SK-N-SH (cell line): Measurements from ENCODE around the gene NPTX1. TPM values are rescaled to one million over a fixed set of nuclear protein-coding genes. Genes with fewer than 3 reads are reported as not detected.
A peak's percentile ranks its signal among the peaks of the same experiment; 100 is the strongest.

Experiments used
- CTCF ChIA-PET: fragments of 300-600, 350-600 bp; formaldehyde crosslinking; extraction: SDS; loops from one replicate; lab custom pipeline; 2021; lab: Yijun Ruan, JAX
- POLR2A ChIA-PET: fragments of 350-600 bp; sonication (Branson Sonifier 250); formaldehyde crosslinking; extraction: SDS; loops from one replicate; lab custom pipeline; 2020; ENCODE audit warnings: antibody characterized with exemption, inconsistent platforms; lab: Yijun Ruan, JAX
- DNase-seq: peaks from one replicate; pipeline ENCODE4 v3.0.0; 2012
- H2AFZ ChIP-seq: fragments of 200-600 bp; sonication (generic); 2 replicates; pipeline ENCODE4 v1.8.1; 2016; ENCODE audit warnings: antibody characterized with exemption, mild to moderate bottlenecking, low read depth
- H3F3A ChIP-seq: fragments of 200-600 bp; sonication (generic); replicated peaks from 2 replicates; pipeline ENCODE3; 2016; ENCODE audit warnings: antibody characterized with exemption, mild to moderate bottlenecking; ENCODE audit not compliant: insufficient read depth
- H3K27ac ChIP-seq, 2 experiments: fragments of 200-500 bp in 1 of 2; fragments of 200-600 bp in 1 of 2; sonication (Bioruptor generic) in 1 of 2; sonication (generic), shearing (Covaris generic) in 1 of 2; 2 replicates each; pipeline versions ENCODE4 v1.5.1 to v1.6.1; 2014 to 2016; ENCODE audit warnings: low read depth in 2 of 2, inconsistent platforms in 1 of 2, low read length in 1 of 2, mild to moderate bottlenecking in 1 of 2, mixed read lengths in 1 of 2
- H3K27me3 ChIP-seq: fragments of 200-600 bp; sonication (generic), shearing (Covaris generic); 2 replicates; pipeline ENCODE4 v1.6.1; 2016; ENCODE audit warnings: mixed run types; ENCODE audit not compliant: insufficient read depth
- H3K36me3 ChIP-seq, 2 experiments: fragments of 200-500 bp in 1 of 2; fragments of 200-600 bp in 1 of 2; sonication (Bioruptor generic) in 1 of 2; sonication (generic) in 1 of 2; replicated peaks in 1 of 2; 2 replicates each; pipeline versions ENCODE3 to v1.5.1; 2014 to 2016; ENCODE audit warnings: low read length in 1 of 2, mild to moderate bottlenecking in 1 of 2; ENCODE audit not compliant: insufficient read depth in 2 of 2, control insufficient read depth in 1 of 2
- H3K4me1 ChIP-seq, 2 experiments: fragments of 200-500 bp in 1 of 2; fragments of 200-600 bp in 1 of 2; sonication (Bioruptor generic) in 1 of 2; sonication (generic), shearing (Covaris generic) in 1 of 2; 2 replicates each; pipeline versions ENCODE4 v1.5.1 to v1.6.1; 2014 to 2016; ENCODE audit warnings: low read depth in 1 of 2, low read length in 1 of 2, mixed run types in 1 of 2; ENCODE audit not compliant: insufficient read depth in 2 of 2, control insufficient read depth in 1 of 2
- H3K4me2 ChIP-seq: fragments of 200-600 bp; sonication (generic), shearing (Covaris generic); 2 replicates; pipeline ENCODE4 v1.6.1; 2017; ENCODE audit warnings: mixed run types
- H3K4me3 ChIP-seq, 2 experiments: fragments of 200-500 bp in 1 of 2; fragments of 200-600 bp in 1 of 2; sonication (Bioruptor generic) in 1 of 2; sonication (generic), shearing (Covaris generic) in 1 of 2; 2 replicates each; pipeline versions ENCODE4 v1.5.1 to v1.8.1; 2014 to 2016; ENCODE audit warnings: low read depth in 2 of 2, inconsistent platforms in 1 of 2, low read length in 1 of 2, mild to moderate bottlenecking in 1 of 2, mixed read lengths in 1 of 2, moderate library complexity in 1 of 2
- H3K79me2 ChIP-seq: fragments of 200-600 bp; sonication (generic); 2 replicates; pipeline ENCODE4 v1.8.1; 2017; ENCODE audit warnings: mild to moderate bottlenecking; ENCODE audit not compliant: insufficient read depth
- H3K9ac ChIP-seq: fragments of 200-600 bp; sonication (generic); 2 replicates; pipeline ENCODE4 v1.6.1; 2017; ENCODE audit warnings: mixed run types
- H3K9me2 ChIP-seq: fragments of 200-600 bp; sonication (generic); 2 replicates; pipeline ENCODE4 v1.6.1; 2017; ENCODE audit warnings: mixed run types
- H3K9me3 ChIP-seq: fragments of 200-600 bp; sonication (generic); 2 replicates; pipeline ENCODE4 v1.6.1; 2017; ENCODE audit warnings: mixed run types, mild to moderate bottlenecking, moderate library complexity
- H4K20me1 ChIP-seq: fragments of 200-600 bp; sonication (generic); 2 replicates; pipeline ENCODE4 v1.6.1; 2017; ENCODE audit warnings: mild to moderate bottlenecking, mixed run types; ENCODE audit not compliant: insufficient read depth
- CHD2 ChIP-seq: fragments of 150-350 bp; IDR thresholded peaks from 2 replicates; pipeline ENCODE4 v1.6.1; 2018; ENCODE audit warnings: low read length; ENCODE audit not compliant: partially characterized antibody
- ELF1 ChIP-seq: IDR thresholded peaks from 2 replicates; pipeline ENCODE4 v1.4.0; 2012
- FOSL2 ChIP-seq: IDR thresholded peaks from 2 replicates; pipeline ENCODE4 v1.4.0; 2012; ENCODE audit warnings: low read depth, mild to moderate bottlenecking, moderate library complexity, borderline replicate concordance
- FOXJ3 ChIP-seq: sonication (generic); formaldehyde crosslinking; IDR thresholded peaks from 2 replicates; pipeline ENCODE4 v1.5.1; 2020; ENCODE audit warnings: mild to moderate bottlenecking, missing genetic modification reagents
- GATA2 ChIP-seq: sonication (generic); formaldehyde crosslinking; IDR thresholded peaks from 2 replicates; pipeline ENCODE4 v1.5.0; 2020; ENCODE audit warnings: mild to moderate bottlenecking, missing genetic modification reagents
- MEF2A ChIP-seq: IDR thresholded peaks from 2 replicates; pipeline ENCODE4 v1.4.0; 2012; ENCODE audit warnings: low read depth, borderline replicate concordance
- RCOR1 ChIP-seq: fragments of 150-350 bp; IDR thresholded peaks from 2 replicates; pipeline ENCODE4 v1.6.1; 2017; ENCODE audit warnings: antibody characterized with exemption, low read length
- RFX5 ChIP-seq: IDR thresholded peaks from 2 replicates; pipeline ENCODE4 v1.6.1; 2012; ENCODE audit warnings: mild to moderate bottlenecking, improper control_type of control experiment, low read length
- SMC3 ChIP-seq: IDR thresholded peaks from 2 replicates; pipeline ENCODE4 v1.6.1; 2012; ENCODE audit warnings: low read depth, low read length, improper control_type of control experiment
- TEAD4 ChIP-seq: IDR thresholded peaks from 2 replicates; pipeline ENCODE4 v1.4.0; 2012; ENCODE audit warnings: mild to moderate bottlenecking, borderline replicate concordance; ENCODE audit not compliant: insufficient read depth
- YY1 ChIP-seq: IDR thresholded peaks from 2 replicates; pipeline ENCODE4 v1.4.0; 2012; ENCODE audit warnings: low read depth, mild to moderate bottlenecking
- ZBTB33 ChIP-seq: IDR thresholded peaks from 2 replicates; pipeline ENCODE4 v1.4.0; 2012; ENCODE audit warnings: low read depth, borderline replicate concordance
- WGBS: methylation state at CpG from one replicate; pipeline ENCODE4 v1.1.6; 2017; ENCODE audit warnings: low lambda C conversion rate; 5-methylcytosine and 5-hydroxymethylcytosine counted together
- polyA plus RNA-seq, 3 experiments: library from polyadenylated mRNA; depleted of rRNA; stranded (reverse); fragments of >200 nt; gene quantifications; 2 replicates each; pipeline ENCODE4 v1.2.3, GENCODE V29; 2012

Gene NPTX1
- polyA plus RNA-seq, 1 of the 3 experiments (the other 2 are of a cell fraction), result 0.05 TPM

GRCh38 chr17:80479246-80479566 is 2.8 kb upstream of the NPTX1 start (continued):
- TF ChIP-seq ZBTB33 (no peak), ELF1 (no peak), CHD2 (no peak), FOXJ3 (CRISPR knock-in tag) (no peak), MEF2A (no peak)

DNA sequence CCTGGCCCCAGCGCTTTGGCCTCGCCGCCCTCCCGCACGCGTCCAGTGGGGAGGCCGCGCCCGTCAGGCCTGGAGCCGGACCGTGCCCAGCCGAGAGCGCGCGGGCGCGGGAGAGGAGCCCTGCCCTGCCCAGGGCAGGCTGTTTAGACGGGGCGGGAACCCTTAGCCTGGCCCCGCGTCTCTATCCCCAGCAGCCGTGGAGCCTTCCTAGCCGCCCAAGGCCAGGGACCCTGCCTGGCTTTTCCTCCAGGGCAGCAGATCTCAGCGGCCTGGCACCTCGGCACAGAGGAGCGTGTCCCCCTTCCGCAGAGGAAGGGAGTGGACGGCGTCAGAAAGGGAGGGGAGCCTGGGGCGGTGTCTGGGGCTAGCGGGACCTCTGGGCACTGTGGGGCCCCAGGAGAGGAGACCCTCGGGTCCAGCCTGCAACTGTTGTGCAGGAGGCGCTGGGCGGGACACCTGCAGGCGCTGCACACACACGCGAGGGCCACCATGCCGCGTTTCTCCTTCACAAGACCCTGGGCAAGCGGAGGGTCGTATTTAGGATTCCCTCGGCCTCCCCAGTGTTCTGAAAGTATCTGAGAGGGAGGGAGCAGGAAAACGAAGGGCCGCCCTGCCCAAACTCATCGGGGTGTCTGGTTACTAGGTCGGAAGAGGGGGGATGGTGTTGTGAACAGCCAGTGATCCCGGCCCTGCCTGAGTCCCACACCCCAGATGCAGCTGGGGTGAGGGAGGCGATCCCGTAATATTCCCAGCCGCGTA is 2.3 kb upstream of the NPTX1 start:
- DNase-seq, result peak; percentile 73
- Histone ChIP-seq H3F3A (no peaks in the 10 kb centered on the region), H3K4me1 (peaks cover 0 to 14% of the 10 kb centered on the region in 2 experiments; a peak in 1 of 4 replicates), H3K9me3 (no peaks in the 10 kb centered on the region), H3K4me3 (peak overlapping the region; percentile 29 to 58), H3K4me2 (peak overlapping the region; percentile 91), H3K27ac (no peak overlapping the region), H2AFZ (no peak overlapping the region), H4K20me1 (peaks cover 14% of the 10 kb centered on the region), H3K9me2 (no peaks in the 10 kb centered on the region), H3K9ac (no peak overlapping the region), H3K79me2 (no peaks in the 10 kb centered on the region), H3K27me3 (peaks cover 93% of the 10 kb centered on the region), H3K36me3 (no peaks in the 10 kb centered on the region)
- 44% methylated on average over 27 of the region's 51 CpGs for WGBS
- CTCF ChIA-PET, result interaction anchor here (0.8 to 7.6 kb wide), 14 partner anchors 13 to 496 kb away, joined by 3 to 71 read pairs (median 5); no protein-coding TSS in a partner anchor
- TF ChIP-seq FOSL2 (no peak), GATA2 (no peak), RCOR1 (no peak), TEAD4 (no peak), SMC3 (no peak), YY1 (no peak), RFX5 (no peak), ZBTB33 (no peak)
- POLR2A ChIA-PET, result no interaction called here
